ENCODE measurements around the gene ABCB4. TPM values are rescaled to one million over a fixed set of nuclear protein-coding genes. Genes with fewer than 3 reads are reported as not detected.
"Not testable (repeated sequence)": the region's sequence is repeated elsewhere in the genome, so short reads cannot be mapped to it uniquely, and the experiment has no call there.

ABCB4 gene
- total RNA-seq, 6 donors from 2014 or later = 0.06 to 0.47 (median 0.15) TPM; not detected in 3

DNA sequence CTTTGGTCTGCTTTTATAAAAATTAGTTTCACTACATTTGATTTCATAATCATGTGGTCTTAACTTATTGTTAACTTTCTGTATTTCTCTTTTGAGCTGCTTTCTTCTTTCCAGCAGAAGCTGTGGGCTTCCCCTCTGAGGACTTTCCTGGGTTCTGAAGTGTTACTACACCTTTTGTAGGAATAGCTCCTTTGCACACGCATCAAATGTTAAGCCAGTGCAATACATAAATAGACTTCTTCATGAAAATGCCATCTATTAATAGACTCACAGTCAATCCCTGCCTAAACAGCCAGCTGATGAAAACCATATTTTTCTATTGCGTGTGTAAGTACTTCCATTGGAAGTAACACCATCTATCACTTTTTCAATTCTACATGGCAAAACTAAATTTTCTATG lies 1.5 kb downstream of the ABCB4 start:
- no peak overlapping the region for H3K4me3 ChIP-seq
- DNase-seq (no peak), ATAC-seq (ENCODE audit: low FRiP score in 2 of 2) (no peak)
- no peaks in the 10 kb centered on the region for H3K36me3 ChIP-seq
- H3K9me3 ChIP-seq = no peaks in the 10 kb centered on the region
- peaks cover 6 to 18% (median 9%) of the 10 kb centered on the region in 4 donors for H3K4me1 ChIP-seq
- H3K27ac ChIP-seq = no peak overlapping the region
- 51 to 57% methylated on average over 2 of the region's 2 CpGs for WGBS, 2 donors
- TF ChIP-seq EP300 (IDR thresholded peaks at IDR 0.05) = no peak
- TF ChIP-seq, protein P1, sequence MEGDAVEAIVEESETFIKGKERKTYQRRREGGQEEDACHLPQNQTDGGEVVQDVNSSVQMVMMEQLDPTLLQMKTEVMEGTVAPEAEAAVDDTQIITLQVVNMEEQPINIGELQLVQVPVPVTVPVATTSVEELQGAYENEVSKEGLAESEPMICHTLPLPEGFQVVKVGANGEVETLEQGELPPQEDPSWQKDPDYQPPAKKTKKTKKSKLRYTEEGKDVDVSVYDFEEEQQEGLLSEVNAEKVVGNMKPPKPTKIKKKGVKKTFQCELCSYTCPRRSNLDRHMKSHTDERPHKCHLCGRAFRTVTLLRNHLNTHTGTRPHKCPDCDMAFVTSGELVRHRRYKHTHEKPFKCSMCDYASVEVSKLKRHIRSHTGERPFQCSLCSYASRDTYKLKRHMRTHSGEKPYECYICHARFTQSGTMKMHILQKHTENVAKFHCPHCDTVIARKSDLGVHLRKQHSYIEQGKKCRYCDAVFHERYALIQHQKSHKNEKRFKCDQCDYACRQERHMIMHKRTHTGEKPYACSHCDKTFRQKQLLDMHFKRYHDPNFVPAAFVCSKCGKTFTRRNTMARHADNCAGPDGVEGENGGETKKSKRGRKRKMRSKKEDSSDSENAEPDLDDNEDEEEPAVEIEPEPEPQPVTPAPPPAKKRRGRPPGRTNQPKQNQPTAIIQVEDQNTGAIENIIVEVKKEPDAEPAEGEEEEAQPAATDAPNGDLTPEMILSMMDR (IDR thresholded peaks at IDR 0.05) = no peak
- no peak for TF ChIP-seq POLR2A (IDR thresholded peaks at IDR 0.05)
- TF ChIP-seq POLR2AphosphoS5 (IDR thresholded peaks at IDR 0.05) = no peak
- H3K27me3 ChIP-seq = peaks cover 0 to 11% (median 3%) of the 10 kb centered on the region in 4 donors

DNA sequence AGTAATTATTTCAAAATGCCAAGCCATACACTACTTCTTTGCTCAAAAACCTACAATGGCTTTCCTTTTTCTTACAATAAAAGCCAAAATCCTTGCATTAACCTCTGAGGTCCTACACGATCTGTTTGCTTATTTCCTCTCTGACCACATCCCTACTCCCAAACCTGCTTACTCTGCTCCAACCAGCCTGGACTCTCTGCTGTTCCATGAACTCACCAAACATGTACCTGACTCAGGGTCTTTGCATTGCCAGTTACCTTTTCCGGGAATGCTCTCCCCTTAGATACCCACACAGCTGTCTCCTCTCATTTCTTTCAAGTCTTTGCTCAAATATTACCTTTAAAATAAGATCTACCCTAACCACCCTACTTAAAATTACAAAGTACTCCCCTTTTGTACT lies 2.3 kb downstream of the ABCB4 start:
- Histone ChIP-seq H3K27me3 (peaks cover 0 to 11% (median 3%) of the 10 kb centered on the region in 4 donors), H3K9me3 (no peaks in the 10 kb centered on the region), H3K4me1 (peaks cover 6 to 18% (median 9%) of the 10 kb centered on the region in 4 donors), H3K4me3 (no peak overlapping the region), H3K36me3 (no peaks in the 10 kb centered on the region), H3K27ac (no peak overlapping the region)
- ATAC-seq (ENCODE audit: low FRiP score in 2 of 2) (no peak), DNase-seq (no peak)
- TF ChIP-seq EP300 (IDR thresholded peaks at IDR 0.05) (no peak), POLR2AphosphoS5 (IDR thresholded peaks at IDR 0.05) (no peak), POLR2A (IDR thresholded peaks at IDR 0.05) (no peak)
- TF ChIP-seq, protein P1 (IDR thresholded peaks at IDR 0.05) = no peak
- 71 to 77% methylated on average over 2 of the region's 2 CpGs for WGBS, 2 donors

DNA sequence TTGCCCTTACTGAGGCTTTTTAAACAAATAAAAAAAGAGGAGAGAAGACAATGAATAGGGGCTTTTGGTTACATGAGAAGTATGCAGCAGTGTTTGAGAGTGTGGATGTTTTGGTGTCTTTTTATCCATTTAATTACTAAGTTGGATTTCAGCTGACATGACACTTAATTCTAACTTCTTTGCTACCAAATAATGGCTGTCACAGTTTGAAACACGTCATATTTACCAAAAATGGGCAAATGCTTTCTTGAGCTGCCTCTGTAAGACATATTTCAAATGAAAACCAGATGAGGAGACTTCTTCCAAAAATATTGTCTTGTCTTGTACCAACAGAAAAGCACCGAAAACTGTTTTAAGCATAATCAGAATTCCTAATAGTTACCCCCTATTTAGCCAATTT lies 4.0 kb downstream of the ABCB4 start:
- Histone ChIP-seq H3K36me3 (no peaks in the 10 kb centered on the region), H3K9me3 (no peaks in the 10 kb centered on the region), H3K27me3 (peaks cover 0 to 11% (median 3%) of the 10 kb centered on the region in 4 donors), H3K27ac (no peak overlapping the region), H3K4me1 (peaks cover 6 to 18% (median 9%) of the 10 kb centered on the region in 4 donors), H3K4me3 (no peak overlapping the region)
- WGBS, 2 donors = 83 to 85% methylated on average over 2 of the region's 2 CpGs
- TF ChIP-seq POLR2AphosphoS5 (IDR thresholded peaks at IDR 0.05) (no peak), POLR2A (IDR thresholded peaks at IDR 0.05) (no peak), EP300 (IDR thresholded peaks at IDR 0.05) (no peak)
- TF ChIP-seq, protein P1 (IDR thresholded peaks at IDR 0.05) = no peak
- no peak for ATAC-seq (ENCODE audit: low FRiP score in 2 of 2)
- DNase-seq = no peak

DNA sequence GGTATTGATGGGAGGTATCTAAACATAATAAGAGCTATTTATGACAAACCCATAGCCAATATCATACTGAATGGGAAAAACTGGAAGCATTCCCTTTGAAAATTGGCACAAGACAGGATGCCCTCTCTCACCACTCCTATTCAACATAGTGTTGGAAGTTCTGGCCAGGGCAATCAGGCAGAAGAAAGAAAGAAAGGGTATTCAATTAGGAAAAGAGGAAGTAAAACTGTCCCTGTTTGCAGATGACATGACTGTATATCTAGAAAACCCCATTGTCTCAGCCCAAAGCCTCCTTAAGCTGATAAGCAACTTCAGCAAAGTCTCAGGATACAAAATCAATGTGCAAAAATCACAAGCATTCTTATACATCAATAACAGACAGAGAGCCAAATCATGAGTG lies 6.3 kb downstream of the ABCB4 start:
- H3K27me3 ChIP-seq; H3K36me3 ChIP-seq; H3K27ac ChIP-seq; ATAC-seq (ENCODE audit: low FRiP score in 2 of 2); H3K9me3 ChIP-seq; DNase-seq; H3K4me1 ChIP-seq; H3K4me3 ChIP-seq: not testable (repeated sequence)

DNA sequence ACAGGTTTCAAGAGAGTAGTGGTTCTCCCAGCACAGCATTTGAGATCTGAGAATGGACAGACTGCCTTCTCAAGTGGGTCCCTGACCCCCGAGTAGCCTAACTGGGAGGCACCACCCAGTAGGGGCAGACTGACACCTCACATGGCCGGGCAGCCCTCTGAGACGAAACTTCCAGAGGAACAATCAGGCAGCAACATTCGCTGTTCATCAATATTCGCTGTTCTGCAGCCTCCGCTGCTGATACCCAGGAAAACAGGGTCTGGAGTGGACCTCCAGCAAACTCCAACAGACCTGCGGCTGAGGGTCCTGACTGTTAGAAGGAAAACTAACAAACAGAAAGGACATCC lies 10.0 kb downstream of the ABCB4 start:
- H3K36me3 ChIP-seq; H3K4me1 ChIP-seq; ATAC-seq (ENCODE audit: low FRiP score in 2 of 2); DNase-seq; H3K27me3 ChIP-seq; H3K9me3 ChIP-seq; H3K27ac ChIP-seq; H3K4me3 ChIP-seq: not testable (repeated sequence)
- TF ChIP-seq, protein P1 (IDR thresholded peaks at IDR 0.05) = peak in 1 of 6 experiments; percentile 3
- 72 to 79% methylated on average over 7 of the region's 7 CpGs for WGBS, 2 donors

Measured in upper lobe of left lung (tissue), 6 donors.